Lower leg skin (tissue), 4 donors: ENCODE measurements around the gene LHFPL2. TPM values are rescaled to one million over a fixed set of nuclear protein-coding genes. Genes with fewer than 3 reads are reported as not detected.

Source experiments
- DNase-seq, 2 donors: peaks; one replicate each; pipeline ENCODE4 v3.0.0-alpha.2; 2019; ENCODE audit warnings: low spot score in 2 of 2
- H3K4me3 ChIP-seq: fragments of 200-600 bp; sonication (generic); 2 replicates; pipeline ENCODE4 v1.5.1; 2017; ENCODE audit warnings: mild to moderate bottlenecking, low read depth; ENCODE audit not compliant: poor library complexity, severe bottlenecking
- CTCF ChIP-seq, 3 donors: fragments of 450-650 bp; IDR thresholded peaks; one replicate each; pipeline ENCODE4 v1.5.1; 2016; ENCODE audit warnings: antibody characterized with exemption in 3 of 3, mild to moderate bottlenecking in 3 of 3, moderate library complexity in 2 of 3
- POLR2A ChIP-seq, 2 donors: fragments of 450-650 bp; IDR thresholded peaks; one replicate each; pipeline ENCODE4 v1.6.1; 2016 to 2017; ENCODE audit warnings: antibody characterized with exemption in 2 of 2, mild to moderate bottlenecking in 1 of 2, moderate library complexity in 1 of 2
- WGBS, 2 donors: methylation state at CpG; one replicate each; pipeline ENCODE4 v1.1.5; 2018; 5-methylcytosine and 5-hydroxymethylcytosine counted together
- intact Hi-C: fragments of 100-400 bp; cut with DNase I; formaldehyde crosslinking; loops from one replicate; pipeline ENCODE4 v1.15.0; 2023; ENCODE audit warnings: low total_unique reads
- total RNA-seq, 4 donors: library from RNA; depleted of rRNA; stranded (reverse); fragments of >200 nt; gene quantifications; one replicate each; pipeline ENCODE4 v1.1.0, GENCODE V29; 2016

The LHFPL2 gene
- total RNA-seq, 4 donors from 2014 or later = 7.3 to 11.1 (median 9.6) TPM

- no peak for DNase-seq
- TF ChIP-seq POLR2A (IDR thresholded peaks at IDR 0.05) (no peak), CTCF (IDR thresholded peaks at IDR 0.05) (no peak)
- intact Hi-C loops = no loop called here
- H3K4me3 ChIP-seq = no peak overlapping the region
- WGBS, 2 donors = 45 to 58% methylated on average over 2 of the region's 2 CpGs
These were observed 43.0 kb downstream of the LHFPL2 start for GRCh38 chr5:78605611-78606010.

GRCh38 chr5:78604689-78605285 lies 43.8 kb downstream of the LHFPL2 start:
- no peak for DNase-seq
- H3K4me3 ChIP-seq = no peak overlapping the region
- intact Hi-C loops = no loop called here
- WGBS, 2 donors = 76 to 82% methylated on average over 4 of the region's 4 CpGs
- TF ChIP-seq POLR2A (IDR thresholded peaks at IDR 0.05) (no peak), CTCF (IDR thresholded peaks at IDR 0.05) (no peak)

GRCh38 chr5:78603636-78604175 lies 44.9 kb downstream of the LHFPL2 start:
- intact Hi-C loops = no loop called here
- no peak for TF ChIP-seq CTCF (IDR thresholded peaks at IDR 0.05)
- TF ChIP-seq POLR2A (IDR thresholded peaks at IDR 0.05) = no peak
- no peak for DNase-seq
- no peak overlapping the region for H3K4me3 ChIP-seq
- 97 to 100% methylated on average over 1 of the region's 1 CpG for WGBS, 2 donors

- intact Hi-C loops = no loop called here
- no peak for DNase-seq
- WGBS, 2 donors = 80 to 86% methylated on average over 2 of the region's 2 CpGs
- H3K4me3 ChIP-seq = no peak overlapping the region
- TF ChIP-seq POLR2A (IDR thresholded peaks at IDR 0.05) = no peak
- no peak for TF ChIP-seq CTCF (IDR thresholded peaks at IDR 0.05)
These were observed 46.2 kb downstream of the LHFPL2 start for GRCh38 chr5:78602400-78602799.

GRCh38 chr5:78601559-78602314 lies 46.8 kb downstream of the LHFPL2 start:
- 68 to 80% methylated on average over 3 of the region's 3 CpGs for WGBS, 2 donors
- TF ChIP-seq CTCF (IDR thresholded peaks at IDR 0.05) = no peak
- TF ChIP-seq POLR2A (IDR thresholded peaks at IDR 0.05) = no peak
- DNase-seq = no peak
- intact Hi-C loops = no loop called here
- H3K4me3 ChIP-seq = no peak overlapping the region
